Esophagus muscularis mucosa (tissue), 4 donors: Measurements from ENCODE around the gene GADL1.

Experiments used
- EP300 ChIP-seq: sonication (generic); formaldehyde crosslinking; IDR thresholded peaks from one replicate; pipeline ENCODE4 v1.6.1; 2017; ENCODE audit warnings: antibody characterized with exemption
- POLR2A ChIP-seq: fragments of 450-650 bp; IDR thresholded peaks from one replicate; pipeline ENCODE4 v1.6.1; 2017; ENCODE audit warnings: antibody characterized with exemption, moderate library complexity, mild to moderate bottlenecking, low read depth
- POLR2AphosphoS5 ChIP-seq, 2 donors: sonication (generic); formaldehyde crosslinking; IDR thresholded peaks; one replicate each; pipeline ENCODE4 v1.6.1; 2017; ENCODE audit warnings: antibody characterized with exemption in 2 of 2
- TF ChIP-seq, protein P1 (sequence below), 3 experiments: fragments of 200-600 bp in 2 of 3; fragments of 450-650 bp in 1 of 3; sonication (generic) in 2 of 3; IDR thresholded peaks; one replicate each; pipeline ENCODE4 v1.5.1; 2017 to 2019; ENCODE audit warnings: antibody characterized with exemption in 3 of 3, mild to moderate bottlenecking in 2 of 3, moderate library complexity in 1 of 3

DNA sequence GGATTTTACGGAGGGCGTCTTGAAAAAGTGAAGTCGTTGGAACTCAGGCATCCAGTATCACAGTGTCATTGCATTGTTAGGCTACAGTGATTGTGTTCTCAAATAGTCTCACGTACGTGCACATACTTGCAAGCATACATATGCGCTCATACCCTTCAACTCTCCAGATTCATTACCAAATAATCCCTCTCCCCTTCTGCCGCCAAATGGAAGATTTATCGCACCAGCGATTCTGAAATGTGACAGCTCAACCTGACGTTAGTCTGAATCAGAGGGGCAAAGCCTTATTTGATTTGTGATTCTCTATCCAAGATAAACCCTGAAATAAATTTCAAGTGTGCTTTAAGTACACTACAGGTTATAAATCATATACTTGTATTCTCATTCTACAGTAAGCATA lies 119.4 kb downstream of the GADL1 start:
- TF ChIP-seq, protein P1, sequence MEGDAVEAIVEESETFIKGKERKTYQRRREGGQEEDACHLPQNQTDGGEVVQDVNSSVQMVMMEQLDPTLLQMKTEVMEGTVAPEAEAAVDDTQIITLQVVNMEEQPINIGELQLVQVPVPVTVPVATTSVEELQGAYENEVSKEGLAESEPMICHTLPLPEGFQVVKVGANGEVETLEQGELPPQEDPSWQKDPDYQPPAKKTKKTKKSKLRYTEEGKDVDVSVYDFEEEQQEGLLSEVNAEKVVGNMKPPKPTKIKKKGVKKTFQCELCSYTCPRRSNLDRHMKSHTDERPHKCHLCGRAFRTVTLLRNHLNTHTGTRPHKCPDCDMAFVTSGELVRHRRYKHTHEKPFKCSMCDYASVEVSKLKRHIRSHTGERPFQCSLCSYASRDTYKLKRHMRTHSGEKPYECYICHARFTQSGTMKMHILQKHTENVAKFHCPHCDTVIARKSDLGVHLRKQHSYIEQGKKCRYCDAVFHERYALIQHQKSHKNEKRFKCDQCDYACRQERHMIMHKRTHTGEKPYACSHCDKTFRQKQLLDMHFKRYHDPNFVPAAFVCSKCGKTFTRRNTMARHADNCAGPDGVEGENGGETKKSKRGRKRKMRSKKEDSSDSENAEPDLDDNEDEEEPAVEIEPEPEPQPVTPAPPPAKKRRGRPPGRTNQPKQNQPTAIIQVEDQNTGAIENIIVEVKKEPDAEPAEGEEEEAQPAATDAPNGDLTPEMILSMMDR (IDR thresholded peaks at IDR 0.05) = no peak
- TF ChIP-seq POLR2AphosphoS5 (IDR thresholded peaks at IDR 0.05) = no peak
- no peak for TF ChIP-seq POLR2A
- no peak for TF ChIP-seq EP300
